Stimulated activated CD4-positive, alpha-beta T cell treated with anti-CD3 and anti-CD28 coated beads, Interleukin-1b, Interleukin-23, amount 100 ng/mL, for 1 hour (primary cell): ENCODE results near the gene LURAP1L.
"Not testable (repeated sequence)": the region's sequence is repeated elsewhere in the genome, so short reads cannot be mapped to it uniquely, and the experiment has no call there.

Experiments
- DNase-seq, 2 donors: peaks; one replicate each; pipeline ENCODE4 v3.0.0-alpha.2; 2020; ENCODE audit warnings: low read depth in 2 of 2

Gene LURAP1L

DNA sequence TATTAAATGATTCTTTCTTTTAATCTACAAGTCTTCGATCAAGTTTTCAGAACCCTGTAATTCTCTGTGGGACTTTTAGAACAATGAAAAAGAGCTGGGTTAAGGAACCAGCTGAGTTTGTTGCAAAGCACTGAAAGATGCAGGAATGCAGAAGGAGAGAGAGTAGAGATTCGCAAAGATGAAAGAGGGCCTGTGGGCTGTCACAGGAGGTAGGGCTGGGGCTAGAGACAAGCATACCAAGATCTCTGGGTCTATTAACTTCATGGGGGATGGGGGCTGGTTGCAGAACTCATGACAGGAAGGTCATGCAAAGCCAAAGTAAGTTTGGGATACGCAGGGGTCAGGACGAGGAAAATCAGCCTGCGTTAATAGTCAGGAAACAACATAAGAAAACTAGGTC lies 81.8 kb downstream of the LURAP1L start:
- DNase-seq: no peak

GRCh38 chr9:12859704-12860251 lies 85.0 kb downstream of the LURAP1L start:
- no peak for DNase-seq

- DNase-seq: no peak
Observed at GRCh38 chr9:12860998-12861397, 86.2 kb downstream of the LURAP1L start.

DNA sequence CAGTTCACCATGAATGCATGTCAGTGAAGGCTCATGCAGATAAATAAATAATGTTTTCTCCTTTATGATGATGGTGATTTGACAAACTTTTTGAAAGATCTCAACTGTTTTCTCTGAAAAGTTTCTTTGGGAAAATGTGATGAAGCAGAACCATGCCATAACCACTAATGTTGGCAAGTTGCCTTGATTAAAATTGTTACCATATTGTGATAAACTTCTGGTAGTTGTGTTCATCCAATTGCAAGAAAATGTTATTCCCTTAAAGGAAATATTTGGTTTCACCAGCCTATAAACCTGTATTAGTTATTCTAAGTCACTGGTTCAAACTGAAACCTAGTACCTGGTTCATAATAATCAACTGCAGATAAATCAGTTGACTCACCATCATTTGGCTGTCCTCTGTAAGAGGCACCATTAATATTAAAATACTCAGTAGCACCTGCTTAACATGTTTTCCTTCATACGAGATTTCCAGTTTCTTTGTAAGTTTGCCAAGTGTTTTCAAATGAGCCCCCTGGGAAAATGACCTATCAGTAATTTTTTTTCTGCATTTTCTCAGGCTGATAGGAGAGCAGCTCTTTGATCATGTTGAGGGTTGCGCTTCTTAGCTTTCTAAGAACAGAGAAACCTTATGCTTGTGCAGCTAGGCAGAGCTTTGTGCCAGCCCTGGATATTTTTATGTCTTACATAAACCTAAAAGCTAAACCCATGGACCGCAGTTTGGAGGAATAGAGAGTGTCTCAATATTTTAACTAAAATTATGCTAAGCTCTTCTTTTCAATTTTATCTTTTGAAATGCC lies 88.0 kb downstream of the LURAP1L start:
- no peak for DNase-seq

DNA sequence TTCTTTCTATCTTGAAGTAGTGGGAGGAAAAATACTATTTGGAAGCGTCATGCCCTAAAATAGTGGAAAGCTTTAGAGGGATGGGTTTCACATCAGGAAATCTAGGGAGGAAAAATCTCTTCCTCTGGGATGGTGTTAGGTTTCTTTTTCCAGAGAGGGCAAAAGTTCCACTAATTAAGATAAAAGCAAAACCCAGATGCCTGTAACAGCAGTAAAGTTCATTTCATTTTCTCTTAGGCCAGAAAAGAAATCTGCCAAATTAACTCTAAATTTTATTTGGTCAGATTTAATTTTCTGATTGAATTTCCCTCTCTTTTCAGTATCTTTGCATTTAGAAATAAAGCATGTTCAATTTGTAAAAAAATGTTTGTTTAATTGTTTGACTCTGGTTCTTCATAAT lies 88.8 kb downstream of the LURAP1L start:
- DNase-seq: no peak

DNA sequence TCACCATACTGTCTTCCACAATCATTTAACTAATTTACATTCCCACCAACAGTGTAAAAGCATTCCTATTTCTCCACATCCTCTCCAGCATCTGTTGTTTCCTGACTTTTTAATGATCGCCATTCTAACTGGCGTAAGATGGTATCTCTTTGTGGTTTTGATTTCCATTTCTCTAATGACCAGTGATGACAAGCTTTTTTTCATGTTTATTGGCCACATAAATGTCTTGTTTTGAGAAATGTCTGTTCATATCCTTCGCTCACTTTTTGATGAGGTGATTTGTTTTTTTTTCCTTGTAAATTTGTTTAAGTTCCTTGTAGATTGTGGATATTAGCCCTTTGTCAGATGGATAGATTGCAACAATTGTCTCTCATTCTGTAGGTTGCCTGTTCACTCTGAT lies 90.6 kb downstream of the LURAP1L start:
- DNase-seq: not testable (repeated sequence)
